GM21528 (cell line): ENCODE data around the gene SFTPD.

ENCODE experiments used
- ATAC-seq: cut with Tn5 transposase; IDR thresholded peaks from one replicate; pipeline ENCODE4 v1.9.1; 2021; ENCODE audit warnings: mild to moderate bottlenecking, moderate library complexity; ENCODE audit not compliant: unreplicated experiment, low FRiP score

Gene SFTPD

DNA sequence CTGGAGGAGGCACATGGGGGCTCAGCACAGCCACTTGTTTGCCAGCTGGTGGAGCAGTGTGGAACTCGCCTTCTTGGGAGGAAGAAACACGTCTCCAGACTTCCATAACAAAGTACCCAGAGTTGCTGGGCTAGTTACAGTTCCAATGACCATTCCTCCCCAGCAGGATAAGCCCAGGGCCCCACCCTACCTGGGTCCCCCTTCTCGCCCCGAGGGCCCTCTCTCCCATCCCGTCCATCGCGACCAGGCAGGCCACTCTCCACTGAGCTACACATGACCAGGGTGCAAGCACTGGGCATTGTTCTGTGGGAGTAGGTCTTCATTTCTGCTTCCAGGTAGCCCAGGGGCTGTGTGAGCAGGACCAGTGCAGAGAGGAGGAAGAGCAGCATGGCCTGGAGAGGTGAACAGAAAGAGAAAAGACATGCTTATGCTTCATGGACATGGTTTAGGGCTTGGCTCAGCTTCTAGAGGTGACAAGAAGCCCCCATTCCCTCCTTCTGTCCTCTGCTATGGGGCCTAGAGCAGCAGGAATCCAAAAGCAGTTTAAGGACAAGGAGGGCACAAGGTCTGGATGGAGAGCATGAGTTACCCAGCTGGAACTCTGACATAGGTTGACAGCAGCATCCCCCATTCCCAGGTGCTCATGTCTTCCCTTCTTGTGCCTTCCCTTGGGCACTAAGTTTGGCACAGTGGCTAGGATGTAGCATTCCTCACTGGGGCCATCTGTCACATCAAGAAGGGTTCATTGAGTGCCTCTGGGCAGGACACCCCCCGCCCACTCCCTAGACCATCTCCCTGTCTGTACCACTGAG lies 2.4 kb downstream of the SFTPD start:
- no peak for ATAC-seq

DNA sequence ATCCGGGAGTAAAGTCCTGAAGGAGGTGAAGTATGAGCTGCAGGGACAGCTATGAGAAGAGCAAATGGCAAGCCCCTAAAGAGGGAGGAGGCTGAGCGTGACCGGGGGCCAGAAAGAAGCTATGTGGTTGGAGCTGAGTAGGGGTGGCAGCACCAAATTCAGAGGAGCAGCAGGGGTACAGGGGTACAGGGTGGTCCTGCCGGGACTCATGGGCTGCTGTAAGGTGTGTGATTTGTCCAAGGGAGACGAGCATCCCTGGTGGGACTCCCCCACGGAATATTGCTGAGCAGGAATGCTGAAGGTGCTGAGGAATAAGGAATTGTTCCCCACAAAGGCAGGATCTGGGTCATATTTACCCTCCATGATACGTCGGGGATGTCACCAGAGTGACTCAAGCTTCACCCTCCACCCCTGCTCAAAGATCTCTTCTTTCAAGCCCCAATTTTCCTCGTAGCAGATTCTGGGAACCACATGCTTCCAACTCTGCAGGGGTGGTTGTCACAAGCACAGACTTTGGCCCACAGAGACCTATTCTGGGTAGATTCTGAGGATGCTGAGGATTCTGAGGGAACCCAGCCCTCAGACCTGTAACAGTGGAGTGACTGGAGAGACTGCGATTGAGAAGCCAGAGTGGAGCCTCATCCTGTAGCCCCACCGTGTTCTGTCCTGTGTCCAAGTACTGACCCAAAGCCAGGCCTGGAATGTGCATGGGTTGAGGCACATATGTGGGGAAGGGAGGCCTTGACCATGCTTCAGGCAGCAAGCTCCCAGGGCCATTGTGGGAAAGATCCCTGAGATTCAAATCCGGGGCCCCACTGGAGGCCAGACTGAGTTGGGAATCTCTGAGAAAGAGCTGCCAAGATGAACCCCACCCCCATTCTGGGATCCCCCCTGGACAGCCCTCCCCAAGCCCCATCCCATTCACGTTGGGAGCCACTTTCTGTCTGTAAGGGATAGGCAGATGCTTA lies 4.2 kb downstream of the SFTPD start:
- ATAC-seq: no peak

- ATAC-seq: no peak
These were observed 5.0 kb downstream of the SFTPD start for GRCh38 chr10:79943871-79944270.

- ATAC-seq: no peak
These were observed 6.4 kb downstream of the SFTPD start for GRCh38 chr10:79942261-79943185.

DNA sequence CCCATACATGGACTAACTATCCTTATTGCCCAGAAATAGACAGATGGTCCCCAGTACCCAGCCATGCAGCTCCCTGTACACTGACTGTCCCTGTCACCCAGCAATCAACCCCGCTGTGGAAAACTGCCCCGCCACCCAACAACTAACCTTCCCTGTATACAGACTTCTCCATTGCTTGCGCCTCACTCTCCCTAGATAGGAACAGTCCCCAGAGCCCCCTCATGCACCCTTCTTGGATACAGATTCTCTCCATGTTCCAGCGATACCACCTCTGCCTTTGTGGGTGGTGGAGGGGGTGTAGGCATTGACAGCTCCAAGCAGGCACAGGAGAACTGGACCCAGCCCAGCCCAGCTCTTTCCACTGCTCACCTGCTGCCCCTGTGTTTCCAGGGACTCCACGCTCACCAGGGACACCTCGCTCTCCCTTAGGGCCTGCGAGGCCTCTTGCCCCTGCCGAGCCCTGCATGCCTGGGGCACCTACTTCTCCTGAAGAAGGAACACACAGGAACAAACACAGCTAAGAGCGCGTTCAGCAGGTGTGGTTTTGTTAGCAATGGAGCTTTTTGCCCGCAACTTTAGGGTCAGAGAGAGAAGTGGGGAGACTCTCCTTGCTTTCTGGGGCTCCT lies 7.2 kb downstream of the SFTPD start:
- ATAC-seq: no peak

DNA sequence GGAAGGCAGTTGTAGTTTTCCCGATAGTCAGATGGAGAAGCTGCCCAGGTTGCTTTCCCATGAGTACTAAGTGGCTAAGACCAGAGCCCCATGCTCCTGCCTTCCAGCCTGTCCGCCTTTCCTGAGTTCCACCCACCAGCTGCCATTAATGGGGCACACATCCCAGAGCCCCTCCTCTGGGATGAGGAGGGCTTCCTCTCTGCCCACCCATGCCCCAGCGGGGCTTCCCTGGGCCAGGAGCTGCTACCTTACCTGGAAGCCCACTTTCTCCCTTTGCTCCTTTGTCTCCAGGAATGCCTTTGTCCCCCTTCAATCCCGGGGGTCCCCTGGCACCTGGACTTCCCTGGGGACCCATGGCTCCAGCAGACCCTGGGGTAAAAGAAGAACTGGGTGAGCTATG lies 7.8 kb downstream of the SFTPD start:
- ATAC-seq: no peak

DNA sequence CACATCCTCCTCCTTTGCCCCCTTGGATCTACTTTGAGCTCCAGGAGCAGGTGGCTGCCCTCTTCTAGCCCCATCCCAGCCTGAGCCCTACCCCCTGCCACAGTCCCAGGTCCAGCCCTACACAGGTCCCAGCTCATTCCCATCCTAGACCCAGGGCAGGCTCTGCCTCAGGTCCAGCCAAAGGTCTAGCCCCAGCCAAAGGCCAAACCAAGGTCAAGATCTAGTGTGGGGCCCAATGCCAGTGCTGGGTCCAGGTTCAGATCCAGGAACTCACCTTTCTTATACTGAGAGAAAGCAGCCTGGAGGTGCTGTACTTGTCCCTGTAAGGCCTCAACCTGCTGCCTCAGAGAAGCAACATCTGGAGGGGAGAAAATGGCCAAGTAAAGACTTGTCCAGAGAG lies 8.5 kb downstream of the SFTPD start:
- ATAC-seq: no peak

DNA sequence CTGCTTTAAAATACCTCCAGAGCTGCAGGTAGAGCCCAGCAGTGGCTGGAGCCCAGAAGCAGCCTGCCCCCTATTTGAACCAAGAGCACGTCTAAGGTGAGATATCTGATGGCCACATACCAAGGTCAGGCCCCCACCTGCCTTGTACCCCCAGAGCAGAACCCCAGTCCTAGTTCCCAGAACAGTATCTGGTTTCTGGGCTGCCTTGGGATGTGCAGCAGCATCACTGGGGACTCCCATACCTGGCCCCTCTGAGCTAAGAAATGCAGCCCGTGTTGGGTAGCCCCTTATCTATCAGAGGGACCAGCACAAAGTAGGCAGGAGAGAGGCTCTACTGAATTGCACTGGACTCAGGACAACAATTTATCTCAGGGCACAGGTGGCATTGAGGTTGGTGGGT lies 8.9 kb downstream of the SFTPD start:
- ATAC-seq: no peak

DNA sequence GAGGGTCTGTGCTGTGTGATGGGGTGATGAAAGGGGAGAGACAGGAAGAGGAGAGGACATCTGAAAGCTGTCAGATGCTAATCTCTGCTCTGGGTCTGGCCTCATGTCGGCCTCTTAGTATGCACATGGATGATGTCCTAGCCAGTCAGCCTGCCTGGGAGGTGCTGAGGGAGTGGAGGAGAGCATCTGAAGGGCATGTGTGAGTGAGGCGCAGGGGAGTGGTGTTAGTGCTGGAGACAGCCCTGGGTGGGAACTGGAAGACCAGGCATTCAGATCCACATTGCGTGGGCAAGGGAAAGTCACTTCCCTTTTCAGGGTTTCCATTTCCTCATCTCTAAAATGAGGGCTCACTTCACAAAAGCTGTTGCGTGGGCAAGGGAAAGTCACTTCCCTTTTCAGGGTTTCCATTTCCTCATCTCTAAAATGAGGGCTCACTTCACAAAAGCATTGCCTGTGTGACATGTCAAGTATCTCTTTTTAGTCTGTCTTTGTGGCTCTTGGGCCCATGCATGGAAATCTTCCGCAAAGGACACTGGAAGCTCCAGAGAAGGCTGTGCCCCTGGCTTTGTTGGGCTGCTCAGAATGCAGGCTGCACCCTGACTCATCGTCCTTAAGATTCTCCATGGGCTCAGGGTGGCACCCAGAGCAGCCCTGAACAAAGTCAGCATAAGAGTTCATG lies 10.0 kb downstream of the SFTPD start:
- peak; percentile 75 for ATAC-seq

- ATAC-seq: no peak
These were observed 11.2 kb downstream of the SFTPD start for GRCh38 chr10:79937701-79938151.

DNA sequence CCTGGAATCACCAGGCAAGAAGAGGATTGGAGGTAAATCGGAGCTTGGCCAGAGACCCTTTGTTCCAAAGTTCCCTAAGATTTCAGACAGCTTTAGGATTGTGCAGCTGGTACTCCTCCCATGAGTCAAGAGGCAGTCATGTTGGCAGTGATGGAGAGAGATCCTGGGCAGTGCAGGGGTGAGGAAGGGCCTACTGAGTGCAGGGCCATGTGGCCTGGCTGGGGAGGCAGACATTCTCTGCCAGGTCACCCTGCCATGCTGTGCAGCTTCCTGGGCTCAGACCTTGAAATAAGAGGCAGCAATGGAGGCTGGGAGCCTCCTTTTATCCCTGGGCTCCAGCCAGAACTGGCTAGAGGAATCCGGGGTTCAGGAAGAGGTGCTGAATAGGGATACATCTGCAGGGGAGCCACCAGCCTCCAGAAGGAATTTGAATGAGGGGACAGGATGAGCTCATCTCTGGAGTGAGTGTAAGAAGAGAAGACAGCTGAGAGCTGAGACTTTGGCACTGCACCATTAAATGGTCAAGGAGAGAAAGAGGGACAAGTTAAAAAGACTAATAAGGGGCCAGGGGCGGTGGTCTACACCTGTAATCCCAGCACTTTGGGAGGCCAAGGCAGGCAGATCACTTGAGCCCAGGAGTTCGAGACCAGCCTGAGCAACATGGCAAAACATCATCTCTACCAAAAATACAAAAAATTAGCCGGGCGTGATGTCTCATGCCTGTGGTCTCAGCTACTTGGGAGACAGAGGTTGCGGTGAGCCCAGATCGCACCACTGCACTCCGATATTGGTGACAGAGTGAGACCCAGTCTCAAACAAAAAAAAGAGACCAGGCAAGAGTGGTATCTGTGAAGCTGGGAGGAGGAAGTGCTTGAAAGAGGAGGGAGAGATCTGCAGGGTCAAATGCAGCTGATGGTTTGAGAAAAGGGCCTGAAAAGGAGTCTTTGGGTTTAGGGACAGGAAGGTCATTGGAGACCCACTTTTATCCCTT lies 12.0 kb downstream of the SFTPD start:
- ATAC-seq: no peak

DNA sequence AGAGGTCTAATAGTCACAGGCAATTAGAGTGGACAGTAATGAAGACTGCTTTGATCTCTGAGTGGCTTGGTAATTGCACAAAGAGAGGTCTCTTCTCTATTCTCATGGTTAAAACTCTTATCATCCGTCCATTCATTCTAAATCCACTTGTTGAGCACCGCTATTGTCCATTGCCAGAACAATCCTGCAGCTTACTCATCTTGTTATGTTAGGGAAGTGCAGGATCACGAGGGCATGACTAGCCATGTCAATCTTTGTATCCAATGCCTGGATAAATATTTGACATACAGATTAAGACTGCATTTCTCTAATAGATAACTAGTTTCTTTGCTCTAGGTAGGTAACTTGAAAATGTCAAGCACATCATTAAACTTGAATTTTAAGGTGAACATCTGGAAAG lies 14.9 kb downstream of the SFTPD start:
- no peak for ATAC-seq

DNA sequence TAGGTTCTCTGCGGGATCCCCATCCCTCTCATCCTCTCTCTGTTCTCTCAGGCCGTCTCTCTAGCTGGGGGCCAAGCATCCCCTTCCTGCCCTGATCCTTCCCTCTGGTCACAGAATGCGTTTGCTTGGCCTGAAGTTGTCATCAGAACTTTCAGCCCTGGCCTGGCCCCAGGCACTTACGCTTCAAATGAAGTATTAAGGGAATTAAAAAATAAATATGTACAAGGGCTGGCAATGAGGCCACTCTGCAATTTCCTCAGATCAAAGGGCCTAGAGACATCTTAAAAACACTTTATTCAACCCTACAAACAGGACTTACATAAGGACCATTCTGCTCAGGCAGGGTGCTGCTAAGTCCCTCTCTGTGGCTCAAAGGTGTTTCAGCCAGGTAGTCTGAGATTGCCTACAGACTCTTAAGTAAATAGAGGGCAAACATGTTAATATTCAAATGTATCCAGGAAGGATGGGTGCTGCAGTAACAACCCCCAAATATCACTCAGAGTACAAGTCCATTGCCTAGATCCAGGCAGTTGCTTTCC lies 16.0 kb downstream of the SFTPD start:
- ATAC-seq: no peak

DNA sequence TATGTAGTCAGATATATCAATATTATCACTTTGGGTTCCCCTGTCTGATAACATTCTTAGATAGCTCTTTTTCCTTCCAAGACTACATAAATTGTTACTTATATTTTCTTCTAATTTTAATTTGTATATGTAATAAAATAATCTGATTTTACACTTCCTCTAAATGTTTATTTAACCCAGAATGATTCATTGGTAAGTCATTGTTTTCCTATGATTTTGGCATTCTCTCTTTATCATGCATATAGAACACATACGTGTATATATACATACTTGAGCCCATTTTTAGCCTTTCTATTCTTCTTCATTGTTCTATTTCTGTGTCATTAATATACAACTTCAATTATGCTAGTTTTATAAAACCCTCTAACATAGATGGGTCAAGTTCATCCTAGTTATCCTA lies 16.6 kb downstream of the SFTPD start:
- ATAC-seq: no peak

- ATAC-seq: no peak
These were observed 18.2 kb downstream of the SFTPD start for GRCh38 chr10:79930751-79931150.

DNA sequence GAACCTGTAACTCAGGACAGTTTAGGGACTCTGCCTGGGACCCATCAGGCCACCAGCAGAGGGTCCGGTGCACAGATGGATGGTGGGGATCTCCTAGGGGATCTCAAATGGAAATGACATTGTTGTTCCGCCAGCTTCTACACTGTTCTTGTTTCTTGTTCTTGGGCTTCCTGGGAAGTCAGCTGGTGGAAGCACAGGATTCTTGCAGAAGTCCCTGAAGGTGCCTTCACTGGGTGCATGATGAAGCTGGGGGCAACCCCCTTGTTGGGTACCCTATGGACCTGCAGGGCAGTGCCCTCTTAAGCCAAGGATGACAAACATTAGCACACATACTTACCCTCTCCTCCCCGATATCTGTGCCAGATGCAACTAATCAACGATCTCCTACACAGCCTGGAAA lies 18.6 kb downstream of the SFTPD start:
- ATAC-seq: no peak

GRCh38 chr10:79929409-79929904 lies 19.4 kb downstream of the SFTPD start:
- peak; percentile 81 for ATAC-seq
